H9 (cell line): Measurements from ENCODE around the gene XG. TPM values are rescaled to one million over a fixed set of nuclear protein-coding genes. Genes with fewer than 3 reads are reported as not detected.

Source experiments
- DNase-seq: peaks from one replicate; pipeline ENCODE4 v3.0.0-alpha.2; 2017
- H2AFZ ChIP-seq: one replicate; pipeline ENCODE4 v1.6.1; 2013; ENCODE audit warnings: mild to moderate bottlenecking, low read length, control low read depth, moderate library complexity
- H2AK5ac ChIP-seq: 2 replicates; pipeline ENCODE4 v1.6.1; 2013; ENCODE audit warnings: low read length, control low read depth, mixed read lengths; ENCODE audit not compliant: insufficient read length
- H2BK120ac ChIP-seq: one replicate; pipeline ENCODE4 v1.6.1; 2013; ENCODE audit warnings: low read depth, mild to moderate bottlenecking, low read length, control low read depth, inconsistent platforms; ENCODE audit not compliant: poor library complexity, severe bottlenecking
- H2BK12ac ChIP-seq: 2 replicates; pipeline ENCODE4 v1.6.1; 2013; ENCODE audit warnings: low read length, control low read depth, mixed read lengths, low read depth; ENCODE audit not compliant: insufficient read length
- H2BK15ac ChIP-seq: 2 replicates; pipeline ENCODE4 v1.6.1; 2013; ENCODE audit warnings: low read depth, low read length, control low read depth
- H2BK20ac ChIP-seq: one replicate; pipeline ENCODE4 v1.6.1; 2013; ENCODE audit warnings: low read depth, mild to moderate bottlenecking, low read length, control low read depth, inconsistent platforms; ENCODE audit not compliant: poor library complexity, severe bottlenecking
- H2BK5ac ChIP-seq: 2 replicates; pipeline ENCODE4 v1.6.1; 2013; ENCODE audit warnings: low read length, control low read depth, mixed read lengths; ENCODE audit not compliant: insufficient read length
- H3K14ac ChIP-seq: 2 replicates; pipeline ENCODE4 v1.6.1; 2013; ENCODE audit warnings: low read length, control low read depth; ENCODE audit not compliant: insufficient read depth
- H3K18ac ChIP-seq: 2 replicates; pipeline ENCODE4 v1.6.1; 2013; ENCODE audit warnings: low read depth, mild to moderate bottlenecking, mixed read lengths, low read length, control low read depth; ENCODE audit not compliant: insufficient read length
- H3K23ac ChIP-seq: 2 replicates; pipeline ENCODE4 v1.6.1; 2013; ENCODE audit warnings: low read length, control low read depth, mixed read lengths, low read depth; ENCODE audit not compliant: insufficient read length
- H3K23me2 ChIP-seq: 2 replicates; pipeline ENCODE4 v1.6.1; 2013; ENCODE audit warnings: low read depth, mild to moderate bottlenecking, mixed read lengths, low read length, control low read depth; ENCODE audit not compliant: insufficient read length, poor library complexity, severe bottlenecking
- H3K27ac ChIP-seq: 2 replicates; pipeline ENCODE4 v1.5.1; 2013; ENCODE audit warnings: low read length, control low read depth, mixed read lengths, low read depth; ENCODE audit not compliant: insufficient read length
- H3K27me3 ChIP-seq: 2 replicates; pipeline ENCODE4 v1.6.1; 2013; ENCODE audit warnings: low read length, control low read depth, inconsistent platforms; ENCODE audit not compliant: insufficient read depth
- H3K4ac ChIP-seq: 2 replicates; pipeline ENCODE4 v1.6.1; 2013; ENCODE audit warnings: low read depth, mild to moderate bottlenecking, control low read depth, inconsistent platforms, low read length, moderate library complexity
- H3K4me1 ChIP-seq: 2 replicates; pipeline ENCODE4 v1.6.1; 2013; ENCODE audit warnings: low read length, control low read depth, inconsistent platforms; ENCODE audit not compliant: insufficient read depth
- H3K4me2 ChIP-seq: 2 replicates; pipeline ENCODE4 v1.6.1; 2013; ENCODE audit warnings: low read length, control low read depth, mixed read lengths; ENCODE audit not compliant: insufficient read length, insufficient read depth
- H3K56ac ChIP-seq: 2 replicates; pipeline ENCODE4 v1.6.1; 2013; ENCODE audit warnings: low read depth, mild to moderate bottlenecking, mixed read lengths, low read length, control low read depth; ENCODE audit not compliant: insufficient read length
- H3K79me1 ChIP-seq: 2 replicates; pipeline ENCODE4 v1.6.1; 2013; ENCODE audit warnings: low read depth, mild to moderate bottlenecking, moderate library complexity, low read length, control low read depth, inconsistent platforms; ENCODE audit not compliant: insufficient read depth, poor library complexity, severe bottlenecking
- H3K79me2 ChIP-seq: 2 replicates; pipeline ENCODE4 v1.6.1; 2013; ENCODE audit warnings: low read length, control low read depth, inconsistent platforms; ENCODE audit not compliant: insufficient read depth
- H3K9ac ChIP-seq: 2 replicates; pipeline ENCODE4 v1.6.1; 2013; ENCODE audit warnings: low read length, control low read depth, mixed read lengths; ENCODE audit not compliant: insufficient read length; ENCODE audit errors: extremely low read depth
- H3K9me3 ChIP-seq: one replicate; pipeline ENCODE4 v1.6.1; 2013; ENCODE audit warnings: low read depth, low read length, inconsistent platforms; ENCODE audit not compliant: control insufficient read depth
- H3T11ph ChIP-seq: one replicate; pipeline ENCODE4 v1.6.1; 2013; ENCODE audit warnings: mild to moderate bottlenecking, low read length, control low read depth, inconsistent platforms
- H4K20me1 ChIP-seq: one replicate; pipeline ENCODE4 v1.6.1; 2013; ENCODE audit not compliant: control insufficient read depth, insufficient read length, insufficient read depth
- H4K5ac ChIP-seq: 2 replicates; pipeline ENCODE4 v1.6.1; 2013; ENCODE audit warnings: low read depth, mild to moderate bottlenecking, mixed read lengths, low read length, control low read depth; ENCODE audit not compliant: insufficient read length
- H4K8ac ChIP-seq: replicated peaks from 2 replicates; pipeline ENCODE4 v1.6.1; 2013; ENCODE audit warnings: low read length, control low read depth, mixed read lengths, low read depth; ENCODE audit not compliant: insufficient read length
- H4K91ac ChIP-seq: 2 replicates; pipeline ENCODE4 v1.6.1; 2013; ENCODE audit warnings: low read depth, mild to moderate bottlenecking, moderate library complexity, mixed read lengths, low read length, control low read depth; ENCODE audit not compliant: insufficient read length
- H3K27ac Mint-ChIP-seq, 3 experiments: 2 replicates in 2 of 3; 3 replicates in 1 of 3; pipeline ENCODE4 v1.8.0; 2020 to 2021; ENCODE audit warnings: mixed read lengths in 3 of 3, mild to moderate bottlenecking in 1 of 3, moderate library complexity in 1 of 3
- H3K27me3 Mint-ChIP-seq: 2 replicates; pipeline ENCODE4 v1.8.0; 2021; ENCODE audit warnings: low read depth, mild to moderate bottlenecking, moderate library complexity, mixed read lengths
- H3K36me3 Mint-ChIP-seq, 3 experiments: 2 replicates in 2 of 3; 3 replicates in 1 of 3; pipeline ENCODE4 v1.8.0; 2020 to 2021; ENCODE audit warnings: low read depth in 3 of 3, mixed read lengths in 3 of 3; ENCODE audit not compliant: insufficient read depth in 1 of 3
- H3K4me1 Mint-ChIP-seq, 2 experiments: 2 replicates each; pipeline ENCODE4 v1.8.0; 2020; ENCODE audit warnings: mixed read lengths in 2 of 2
- H3K4me3 Mint-ChIP-seq, 2 experiments: 2 replicates in 1 of 2; 3 replicates in 1 of 2; pipeline ENCODE4 v1.8.0; 2020 to 2021; ENCODE audit warnings: mild to moderate bottlenecking in 2 of 2, mixed read lengths in 2 of 2, moderate library complexity in 1 of 2
- H3K9me3 Mint-ChIP-seq, 2 experiments: 2 replicates in 1 of 2; 3 replicates in 1 of 2; pipeline ENCODE4 v1.8.0; 2020; ENCODE audit warnings: mild to moderate bottlenecking in 2 of 2, mixed read lengths in 2 of 2, moderate library complexity in 1 of 2
- WGBS: extraction: QIAGEN DNeasy Blood & Tissue Kit; methylation state at CpG from one replicate; pipeline ENCODE4 v1.1.7; 2013; ENCODE audit warnings: missing lambda C conversion rate, low lambda C conversion rate, mixed read lengths; ENCODE audit not compliant: insufficient read length; ENCODE audit errors: extremely low coverage; 5-methylcytosine and 5-hydroxymethylcytosine counted together
- total RNA-seq: library from RNA; stranded (reverse); gene quantifications from 2 replicates; pipeline ENCODE4 v1.2.1, GENCODE V29; 2021
- TF ChIP-seq, protein P1 (sequence below): fragments of 200-600 bp; sonication (generic); conservative IDR thresholded peaks from 3 replicates; pipeline ENCODE4 v1.8.0; 2021; ENCODE audit warnings: antibody characterized with exemption, mild to moderate bottlenecking

The XG gene
- total RNA-seq, 1 experiment from 2014 or later, result 1.1 TPM

DNA sequence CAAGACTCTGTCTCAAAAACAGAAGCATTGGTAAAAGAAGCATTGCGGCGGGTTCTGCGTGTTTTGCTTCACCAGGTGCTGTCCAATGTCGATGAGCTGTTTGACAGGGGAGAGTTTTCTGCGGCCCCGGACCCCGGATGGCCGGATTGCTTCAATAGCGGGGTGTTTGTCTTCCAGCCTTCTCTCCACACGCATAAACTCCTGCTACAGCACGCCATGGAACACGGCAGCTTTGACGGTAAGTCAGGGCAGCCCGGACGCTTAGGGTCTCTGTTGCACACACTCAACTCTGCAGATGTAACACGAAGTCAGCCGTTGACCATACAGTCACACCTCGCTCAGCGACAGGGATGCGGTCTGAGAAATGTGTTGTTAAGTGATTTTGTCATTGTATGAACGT, 103.1 kb downstream of the XG start:
- Histone ChIP-seq H3K56ac (no peak overlapping the region), H3K27me3 (no peaks in the 10 kb centered on the region), H4K8ac (no peak overlapping the region), H3K4ac (no peak overlapping the region), H2AK5ac (no peak overlapping the region), H3K9ac (no peak overlapping the region), H3K23me2 (no peaks in the 10 kb centered on the region), H4K5ac (no peak overlapping the region), H3K14ac (no peak overlapping the region), H3K27ac (no peak overlapping the region), H3K4me1 (no peaks in the 10 kb centered on the region), H3T11ph (no peak overlapping the region), H3K79me2 (no peaks in the 10 kb centered on the region), H2BK12ac (no peak overlapping the region), H2BK5ac (no peak overlapping the region), H3K9me3 (no peaks in the 10 kb centered on the region), H2BK15ac (no peak overlapping the region), H3K18ac (no peak overlapping the region), H3K4me2 (no peak overlapping the region), H3K79me1 (no peaks in the 10 kb centered on the region), H4K91ac (no peak overlapping the region), H3K23ac (no peak overlapping the region), H2AFZ (no peak overlapping the region), H2BK20ac (no peak overlapping the region), H4K20me1 (no peaks in the 10 kb centered on the region), H2BK120ac (no peak overlapping the region)
- WGBS, result no CpG with 5 or more reads among the region's 21 CpGs
- no peak for DNase-seq
- no peak overlapping the region for H3K27ac Mint-ChIP-seq
- no peaks in the 10 kb centered on the region for H3K27me3 Mint-ChIP-seq
- no peaks in the 10 kb centered on the region for H3K9me3 Mint-ChIP-seq
- H3K4me3 Mint-ChIP-seq, result no peak overlapping the region
- peaks cover 32 to 48% (median 48%) of the 10 kb centered on the region in 3 experiments; a peak in 6 of 7 replicates for H3K36me3 Mint-ChIP-seq
- H3K4me1 Mint-ChIP-seq, result peaks cover 8 to 10% of the 10 kb centered on the region in 2 experiments
- TF ChIP-seq, protein P1, sequence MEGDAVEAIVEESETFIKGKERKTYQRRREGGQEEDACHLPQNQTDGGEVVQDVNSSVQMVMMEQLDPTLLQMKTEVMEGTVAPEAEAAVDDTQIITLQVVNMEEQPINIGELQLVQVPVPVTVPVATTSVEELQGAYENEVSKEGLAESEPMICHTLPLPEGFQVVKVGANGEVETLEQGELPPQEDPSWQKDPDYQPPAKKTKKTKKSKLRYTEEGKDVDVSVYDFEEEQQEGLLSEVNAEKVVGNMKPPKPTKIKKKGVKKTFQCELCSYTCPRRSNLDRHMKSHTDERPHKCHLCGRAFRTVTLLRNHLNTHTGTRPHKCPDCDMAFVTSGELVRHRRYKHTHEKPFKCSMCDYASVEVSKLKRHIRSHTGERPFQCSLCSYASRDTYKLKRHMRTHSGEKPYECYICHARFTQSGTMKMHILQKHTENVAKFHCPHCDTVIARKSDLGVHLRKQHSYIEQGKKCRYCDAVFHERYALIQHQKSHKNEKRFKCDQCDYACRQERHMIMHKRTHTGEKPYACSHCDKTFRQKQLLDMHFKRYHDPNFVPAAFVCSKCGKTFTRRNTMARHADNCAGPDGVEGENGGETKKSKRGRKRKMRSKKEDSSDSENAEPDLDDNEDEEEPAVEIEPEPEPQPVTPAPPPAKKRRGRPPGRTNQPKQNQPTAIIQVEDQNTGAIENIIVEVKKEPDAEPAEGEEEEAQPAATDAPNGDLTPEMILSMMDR, result no peak
